Activated naive CD4-positive, alpha-beta T cell treated with anti-CD3 and anti-CD28 coated beads, Interleukin-2, amount 50 U/mL, for 72 hours (primary cell): ENCODE data around the gene PYROXD2. TPM values are rescaled to one million over a fixed set of nuclear protein-coding genes. Genes with fewer than 3 reads are reported as not detected.

ENCODE experiments used
- ATAC-seq, 2 donors: fragments of 150-1000 bp; cut with Tn5 transposase; 2 replicates each; pipeline ENCODE4 v1.10.0; 2021; ENCODE audit warnings: mild to moderate bottlenecking in 2 of 2, moderate library complexity in 2 of 2
- DNase-seq, 2 donors: peaks; one replicate each; pipeline ENCODE4 v3.0.0; 2021 to 2022; ENCODE audit warnings: low spot score in 2 of 2
- H3K27ac Mint-ChIP-seq, 2 donors: one replicate each; pipeline ENCODE4 v1.8.0; 2022; ENCODE audit warnings: mild to moderate bottlenecking in 2 of 2, mixed read lengths in 2 of 2
- H3K36me3 Mint-ChIP-seq, 2 donors: one replicate each; pipeline ENCODE4 v1.8.0; 2022; ENCODE audit warnings: mixed read lengths in 2 of 2
- H3K9me3 Mint-ChIP-seq, 2 donors: one replicate each; pipeline ENCODE4 v1.8.0; 2022; ENCODE audit warnings: mixed read lengths in 2 of 2
- total RNA-seq, 2 donors: library from RNA; stranded (reverse); gene quantifications; one replicate each; pipeline ENCODE4 v1.2.3, GENCODE V29; 2022

Gene PYROXD2
- total RNA-seq, result 1 to 10 TPM; 2.3 to 7.0 TPM

GRCh38 chr10:98414932-98415730, at the start of gene PYROXD2:
TSS of gene PYROXD2 (minus strand) at chr10:98415182. CDS start at chr10:98415135, 47 bp downstream.
- peak; percentile 73 to 76 for ATAC-seq
- DNase-seq, result peak in 1 of 2 donors; percentile 23
- H3K36me3 Mint-ChIP-seq, result no peaks in the 10 kb centered on the region
- H3K9me3 Mint-ChIP-seq, result no peaks in the 10 kb centered on the region
- peak within 1 kb of the TSS; percentile 65 to 84 for H3K27ac Mint-ChIP-seq

- DNase-seq (no peak), ATAC-seq (no peak)
- Mint-ChIP-seq H3K9me3 (no peaks in the 10 kb centered on the region), H3K36me3 (no peaks in the 10 kb centered on the region), H3K27ac (no peak overlapping the region)
Measured at GRCh38 chr10:98463976-98464754, 49.2 kb upstream of the PYROXD2 start.

- no peak overlapping the region for H3K27ac Mint-ChIP-seq
- H3K36me3 Mint-ChIP-seq, result no peaks in the 10 kb centered on the region
- ATAC-seq, result no peak
- H3K9me3 Mint-ChIP-seq, result no peaks in the 10 kb centered on the region
- DNase-seq, result no peak
Measured at GRCh38 chr10:98463016-98463415, 48.0 kb upstream of the PYROXD2 start.

GRCh38 chr10:98461500-98461842, 46.5 kb upstream of the PYROXD2 start:
- no peak for ATAC-seq
- no peak for DNase-seq
- Mint-ChIP-seq H3K9me3 (no peaks in the 10 kb centered on the region), H3K36me3 (no peaks in the 10 kb centered on the region), H3K27ac (no peak overlapping the region)

GRCh38 chr10:98460837-98461499, 46.0 kb upstream of the PYROXD2 start:
- no peak overlapping the region for H3K27ac Mint-ChIP-seq

GRCh38 chr10:98458809-98459784, 44.1 kb upstream of the PYROXD2 start:
- peak overlapping the region in 1 of 2 donors; percentile 52 for H3K27ac Mint-ChIP-seq
- H3K36me3 Mint-ChIP-seq, result no peaks in the 10 kb centered on the region
- no peak for ATAC-seq
- no peaks in the 10 kb centered on the region for H3K9me3 Mint-ChIP-seq
- no peak for DNase-seq

More at GRCh38 chr10:98460837-98461499, 46.0 kb upstream of the PYROXD2 start:
- ATAC-seq, result peak in 1 of 2 donors; percentile 37
- DNase-seq, result no peak
- H3K9me3 Mint-ChIP-seq, result no peaks in the 10 kb centered on the region
- H3K36me3 Mint-ChIP-seq, result no peaks in the 10 kb centered on the region

GRCh38 chr10:98457721-98458120, 42.7 kb upstream of the PYROXD2 start:
- no peak for DNase-seq
- H3K9me3 Mint-ChIP-seq, result no peaks in the 10 kb centered on the region
- ATAC-seq, result no peak
- no peak overlapping the region for H3K27ac Mint-ChIP-seq
- H3K36me3 Mint-ChIP-seq, result no peaks in the 10 kb centered on the region

GRCh38 chr10:98456686-98457482, 41.9 kb upstream of the PYROXD2 start:
- no peaks in the 10 kb centered on the region for H3K9me3 Mint-ChIP-seq
- no peak overlapping the region for H3K27ac Mint-ChIP-seq
- ATAC-seq (no peak), DNase-seq (no peak)
- no peaks in the 10 kb centered on the region for H3K36me3 Mint-ChIP-seq

- Mint-ChIP-seq H3K27ac (no peak overlapping the region), H3K9me3 (no peaks in the 10 kb centered on the region), H3K36me3 (no peaks in the 10 kb centered on the region)
- no peak for DNase-seq
- no peak for ATAC-seq
Measured at GRCh38 chr10:98456043-98456570, 41.1 kb upstream of the PYROXD2 start.

- DNase-seq, result no peak
- no peaks in the 10 kb centered on the region for H3K36me3 Mint-ChIP-seq
- ATAC-seq, result no peak
- no peak overlapping the region for H3K27ac Mint-ChIP-seq
- H3K9me3 Mint-ChIP-seq, result no peaks in the 10 kb centered on the region
Measured at GRCh38 chr10:98453729-98454128, 38.7 kb upstream of the PYROXD2 start.

- Mint-ChIP-seq H3K36me3 (peaks cover 5 to 8% of the 10 kb centered on the region in 2 donors), H3K27ac (no peak overlapping the region), H3K9me3 (peaks cover 0 to 3% of the 10 kb centered on the region in 2 donors)
- ATAC-seq, result no peak
- no peak for DNase-seq
Measured at GRCh38 chr10:98450618-98451017, 35.6 kb upstream of the PYROXD2 start.

- Mint-ChIP-seq H3K9me3 (peaks cover 0 to 3% of the 10 kb centered on the region in 2 donors), H3K36me3 (peaks cover 5 to 16% of the 10 kb centered on the region in 2 donors), H3K27ac (no peak overlapping the region)
- ATAC-seq (no peak), DNase-seq (no peak)
Measured at GRCh38 chr10:98449287-98449686, 34.3 kb upstream of the PYROXD2 start.

- peak within 1 kb of the TSS; percentile 92 to 97 for H3K27ac Mint-ChIP-seq
- ATAC-seq, result peak; percentile 89 to 94
- peaks cover 0 to 3% of the 10 kb centered on the region in 2 donors for H3K9me3 Mint-ChIP-seq
- H3K36me3 Mint-ChIP-seq, result peaks cover 20 to 27% of the 10 kb centered on the region in 2 donors
- peak; percentile 87 for DNase-seq
Measured at GRCh38 chr10:98446661-98447221, 31.8 kb upstream of the PYROXD2 start, which contains the start of gene HPS1. TSS of gene HPS1 (minus strand) at chr10:98446935. CDS start at chr10:98443240, 3,695 bp downstream.

- DNase-seq (peak; percentile 51 to 65), ATAC-seq (peak; percentile 56 to 60)
- Mint-ChIP-seq H3K27ac (peak overlapping the region; percentile 92 to 97), H3K36me3 (peaks cover 25 to 27% of the 10 kb centered on the region in 2 donors), H3K9me3 (peaks cover 0 to 3% of the 10 kb centered on the region in 2 donors)
Measured at GRCh38 chr10:98446151-98446660, 31.2 kb upstream of the PYROXD2 start.
